HG03575 (cell line): ENCODE measurements around the gene ZSWIM1.
"Not testable (repeated sequence)": the region's sequence is repeated elsewhere in the genome, so short reads cannot be mapped to it uniquely, and the experiment has no call there.

Experiments used
- ATAC-seq: cut with Tn5 transposase; IDR thresholded peaks from one replicate; pipeline ENCODE4 v1.9.1; 2021; ENCODE audit not compliant: unreplicated experiment, insufficient number of reproducible peaks, low FRiP score; ENCODE audit errors: extremely low read depth

The ZSWIM1 gene

DNA sequence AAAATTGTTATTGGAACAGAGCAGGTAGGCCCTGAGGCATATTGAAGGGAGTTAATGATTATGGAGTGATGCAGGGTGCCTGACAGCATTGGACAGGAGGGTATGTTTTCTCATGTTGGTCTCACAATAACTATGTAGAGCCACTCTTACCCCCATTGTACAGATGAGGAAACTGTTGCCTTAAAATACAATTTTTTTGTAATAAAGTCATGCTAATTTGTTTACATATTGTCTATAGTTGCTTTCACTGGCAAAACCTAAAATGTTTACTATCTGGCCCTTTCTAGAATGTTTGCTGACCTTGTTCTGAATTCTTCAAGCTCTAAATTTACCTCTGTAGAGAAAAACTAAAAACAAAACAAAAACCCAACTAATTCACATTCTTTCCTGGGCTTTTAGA is 29.5 kb upstream of the ZSWIM1 start:
- no peak for ATAC-seq

DNA sequence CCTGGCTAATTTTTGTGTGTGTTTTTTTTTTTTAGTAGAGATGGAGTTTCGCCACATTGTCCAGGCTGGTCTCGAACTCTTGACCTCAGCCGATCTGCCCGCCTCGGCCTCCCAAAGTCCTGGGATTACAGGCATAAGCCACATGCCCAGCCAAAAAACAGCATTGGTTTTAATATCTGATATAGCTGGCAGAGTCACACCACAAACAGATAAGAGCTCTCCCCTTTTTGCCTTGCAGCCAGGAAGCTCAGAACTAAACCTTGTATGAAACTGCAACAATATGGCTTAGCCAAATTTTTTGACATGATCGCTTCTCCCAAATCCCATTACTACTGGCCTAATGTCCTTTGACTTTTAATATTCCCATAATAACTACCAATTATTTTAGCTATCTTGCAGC is 28.7 kb upstream of the ZSWIM1 start:
- ATAC-seq = no peak

DNA sequence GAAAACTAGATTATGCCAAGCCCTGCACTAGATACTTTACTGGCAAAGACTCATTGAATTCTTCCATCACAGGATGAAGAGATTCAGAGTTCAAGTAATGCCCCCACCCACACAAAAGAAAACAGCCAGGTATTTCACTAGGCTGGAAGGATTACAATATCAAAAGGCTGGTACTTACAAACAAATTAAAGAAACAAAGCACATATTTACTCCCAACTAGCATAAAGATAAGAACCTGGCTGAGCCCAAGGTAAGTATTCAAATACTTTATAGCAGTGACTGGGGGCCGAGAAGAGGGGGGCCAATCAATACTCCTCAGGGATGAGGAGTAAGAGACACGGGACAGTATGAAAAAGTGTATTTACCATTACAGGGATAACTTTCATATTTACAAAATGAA is 27.5 kb upstream of the ZSWIM1 start:
- no peak for ATAC-seq

DNA sequence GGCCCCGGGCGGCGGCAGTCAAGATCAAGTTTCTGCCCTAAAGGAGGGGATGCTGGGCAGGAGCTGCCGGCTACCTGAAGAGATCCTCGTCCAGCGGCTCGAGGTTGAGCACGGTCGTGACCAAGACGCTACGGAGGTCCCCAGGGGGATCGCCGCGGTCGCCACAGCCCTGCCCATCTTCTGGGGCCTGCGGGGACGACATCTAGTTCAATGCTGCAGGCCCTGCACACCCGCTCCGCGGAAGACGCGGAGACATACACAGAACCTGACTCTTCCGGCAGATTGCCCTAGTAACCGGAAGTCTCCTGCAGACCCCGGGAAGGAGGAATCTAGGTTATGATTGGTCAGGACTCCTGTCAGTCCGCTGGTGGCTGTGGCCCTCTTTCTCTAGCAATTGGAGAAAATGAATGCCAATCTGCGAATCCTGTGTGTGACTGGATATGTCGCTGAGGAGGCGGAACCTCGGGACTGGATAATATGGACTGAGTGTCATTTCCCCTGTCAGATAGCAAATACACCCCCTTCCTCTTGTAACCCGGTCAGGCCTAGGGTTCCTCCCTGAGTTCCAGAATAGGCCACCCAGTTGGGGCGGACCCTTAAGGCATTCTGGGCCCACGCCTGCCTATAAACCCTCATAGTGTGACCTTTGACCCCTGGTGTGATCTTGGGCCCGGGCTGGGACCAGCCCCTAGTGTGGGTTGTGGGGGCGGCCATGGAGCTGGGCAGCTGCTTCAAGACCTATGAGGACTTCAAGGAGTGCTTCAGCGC is 23.7 kb upstream of the ZSWIM1 start, which contains the start of the genes ACOT8 and ZSWIM3:
ACOT8 (minus strand) TSS at position 279 of the 768 bp plus-strand sequence; CDS start at position 202, 77 bp downstream.
ZSWIM3 (plus strand) TSS at position 501 of the 768 bp plus-strand sequence; CDS start at position 713, 212 bp downstream.
- peak; percentile 71 for ATAC-seq

DNA sequence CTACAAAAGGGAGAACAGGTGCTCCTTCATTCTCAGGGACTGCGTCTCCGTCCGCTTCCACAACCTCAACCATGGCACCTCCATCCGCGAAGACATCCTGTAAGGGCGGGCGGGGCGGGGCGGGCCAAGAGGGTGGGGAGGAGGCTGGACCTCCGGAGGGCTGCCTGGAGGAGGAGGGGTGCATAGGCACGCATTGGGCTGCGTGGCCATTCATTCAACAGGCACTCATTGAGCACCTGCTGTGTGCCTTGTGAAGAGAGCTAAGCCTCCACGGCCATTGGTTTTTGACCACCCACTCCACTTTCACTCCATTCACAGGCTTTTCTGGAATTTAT is 23.2 kb upstream of the ZSWIM1 start:
- no peak for ATAC-seq

DNA sequence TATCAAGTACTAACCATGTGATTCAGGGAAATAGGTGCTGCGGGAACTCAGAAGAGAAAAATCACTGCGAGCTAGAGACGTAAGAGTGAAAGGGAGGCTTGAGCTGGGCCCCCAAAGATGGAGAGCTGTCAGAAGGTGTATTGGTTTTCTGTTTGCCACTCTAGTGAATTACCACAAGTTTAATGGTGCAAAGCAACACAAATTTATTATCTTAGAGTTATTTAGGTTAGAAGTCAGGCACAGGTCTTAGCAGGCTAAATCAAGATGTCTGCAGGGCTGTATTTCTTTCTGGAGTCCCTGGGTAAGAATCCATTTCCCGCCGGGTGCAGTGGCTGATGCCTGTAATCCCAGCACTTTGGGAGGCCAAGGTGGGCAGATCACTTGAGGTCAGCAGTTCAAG is 21.1 kb upstream of the ZSWIM1 start:
- no peak for ATAC-seq

DNA sequence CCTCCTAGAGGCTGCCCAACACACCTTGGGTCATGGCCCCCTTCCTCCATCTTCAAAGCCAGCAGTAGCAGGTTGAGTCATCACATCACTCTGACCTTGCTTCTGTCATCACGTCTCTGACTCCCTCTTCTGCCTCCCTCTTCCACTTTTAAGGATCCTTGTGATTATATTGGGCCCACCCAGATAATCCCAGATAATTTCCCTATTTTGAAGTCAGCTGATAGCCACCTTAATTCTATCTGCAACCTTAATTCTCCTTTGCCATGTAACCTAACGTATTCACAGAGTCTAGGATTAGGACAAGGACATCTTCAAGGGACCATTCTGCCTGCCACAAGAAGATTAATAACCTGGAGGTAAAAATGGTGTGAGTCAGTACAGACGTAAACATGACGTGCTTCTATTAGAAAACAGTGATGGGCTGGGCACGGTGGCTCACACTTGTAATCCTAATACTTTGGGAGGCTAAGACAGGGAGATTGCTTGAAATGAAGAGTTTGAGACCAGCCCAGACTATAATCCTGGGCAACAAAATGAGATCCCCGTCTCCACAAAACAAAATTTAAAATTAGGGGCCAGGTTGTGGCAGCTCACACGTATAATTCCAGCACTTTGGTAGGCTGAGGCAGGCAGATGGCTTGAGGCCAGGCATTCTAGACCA is 20.3 kb upstream of the ZSWIM1 start:
- ATAC-seq = no peak

DNA sequence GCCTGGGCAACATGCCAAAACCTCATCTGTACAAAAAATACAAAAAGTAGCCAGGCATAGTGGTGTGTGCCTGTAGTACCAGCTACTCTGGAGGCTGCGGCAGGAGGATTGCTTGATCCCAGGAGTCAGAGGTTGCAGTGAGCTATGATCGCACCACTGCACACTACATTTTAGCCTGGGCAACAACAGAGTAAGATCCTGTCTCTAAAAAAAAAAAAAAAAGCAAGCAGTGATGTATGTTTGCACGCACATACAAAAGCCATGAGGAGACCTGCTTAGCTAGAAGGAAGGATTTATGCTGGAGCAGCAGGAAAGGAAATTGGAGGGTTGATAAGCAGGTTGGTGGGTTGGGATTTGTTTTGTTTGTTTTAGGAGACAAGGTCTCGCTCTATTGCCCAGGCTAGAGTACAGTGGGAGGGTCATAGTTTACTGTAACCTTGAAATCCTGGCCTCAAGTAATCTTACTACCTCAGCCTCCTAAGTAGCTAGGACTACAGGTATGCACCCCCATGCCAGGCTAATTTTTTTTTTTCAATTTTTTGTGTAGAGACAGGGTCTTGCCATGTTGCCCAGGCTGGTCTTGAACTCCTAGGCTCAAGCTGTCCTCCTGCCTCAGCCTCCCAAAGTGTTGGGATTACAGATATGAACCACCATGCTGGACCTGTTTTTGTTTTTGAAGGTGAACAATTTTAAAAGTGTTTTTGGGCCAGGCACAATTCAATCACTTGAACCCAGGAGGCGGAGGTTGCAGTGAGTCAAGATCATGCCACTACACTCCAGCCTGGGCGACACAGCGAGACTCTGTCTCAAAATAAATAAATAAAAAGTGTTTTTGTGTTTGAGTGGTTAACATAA is 19.6 kb upstream of the ZSWIM1 start:
- ATAC-seq = no peak

DNA sequence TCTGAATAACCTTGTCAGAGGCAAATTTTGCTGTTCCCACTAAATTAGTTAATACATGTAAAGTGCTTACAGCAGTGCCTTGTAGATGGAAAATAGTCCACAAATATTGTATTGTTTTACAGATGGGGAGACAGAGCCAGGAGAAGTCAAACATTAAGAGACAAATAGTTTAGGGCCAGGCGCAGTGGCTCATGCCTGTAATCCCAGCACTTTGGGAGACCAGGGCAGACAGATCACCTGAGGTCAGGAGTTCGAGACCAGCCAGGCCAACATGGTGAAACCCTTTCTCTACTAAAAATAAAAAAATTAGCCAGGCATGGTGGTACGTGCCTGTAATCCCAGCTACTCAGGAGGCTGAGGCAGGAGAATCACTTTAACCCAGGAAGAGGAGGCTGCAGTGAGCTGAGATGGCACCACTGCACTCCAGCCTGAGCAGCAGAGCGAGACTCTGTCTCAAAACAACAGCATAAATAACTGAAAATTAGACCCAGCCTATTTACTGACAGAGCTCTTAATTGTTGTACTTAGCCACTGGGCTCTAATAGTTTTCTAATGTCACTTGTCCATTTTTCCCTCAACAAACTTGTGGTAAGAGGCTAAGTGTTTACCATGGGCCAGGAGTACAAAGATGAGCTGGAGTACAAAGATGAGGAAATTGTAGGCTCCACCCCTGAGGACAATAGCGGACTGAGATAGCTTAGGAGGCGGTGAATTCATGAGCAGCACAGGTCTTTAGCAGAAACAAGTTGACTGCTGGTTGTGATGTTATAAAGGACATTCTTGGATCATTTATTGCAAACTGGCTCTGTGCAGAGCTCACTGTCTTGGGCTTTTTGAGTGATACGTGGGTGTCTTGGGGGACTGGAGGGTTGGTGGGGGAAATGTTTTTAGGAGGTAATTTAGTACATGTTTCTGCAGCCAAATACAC is 17.2 kb upstream of the ZSWIM1 start:
- no peak for ATAC-seq

DNA sequence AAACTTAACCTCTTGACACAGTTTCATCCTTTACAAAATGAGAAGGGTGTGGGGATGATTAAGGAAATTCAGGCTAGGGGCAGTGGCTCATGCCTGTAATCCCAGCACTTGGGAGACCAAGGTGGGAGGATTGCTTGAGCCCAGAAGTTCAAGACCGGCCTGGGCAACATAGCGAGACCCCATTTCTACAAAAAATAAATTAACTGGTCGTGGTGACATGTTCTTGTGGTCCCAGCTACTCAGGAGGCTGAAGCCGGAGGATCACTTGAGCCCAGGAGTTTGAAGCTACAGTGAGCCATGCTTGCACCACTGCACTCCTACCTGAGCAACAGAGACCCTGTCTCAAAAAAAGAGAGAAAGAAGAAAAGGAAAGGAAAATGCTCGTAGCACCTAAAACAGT is 14.6 kb upstream of the ZSWIM1 start:
- ATAC-seq = no peak

DNA sequence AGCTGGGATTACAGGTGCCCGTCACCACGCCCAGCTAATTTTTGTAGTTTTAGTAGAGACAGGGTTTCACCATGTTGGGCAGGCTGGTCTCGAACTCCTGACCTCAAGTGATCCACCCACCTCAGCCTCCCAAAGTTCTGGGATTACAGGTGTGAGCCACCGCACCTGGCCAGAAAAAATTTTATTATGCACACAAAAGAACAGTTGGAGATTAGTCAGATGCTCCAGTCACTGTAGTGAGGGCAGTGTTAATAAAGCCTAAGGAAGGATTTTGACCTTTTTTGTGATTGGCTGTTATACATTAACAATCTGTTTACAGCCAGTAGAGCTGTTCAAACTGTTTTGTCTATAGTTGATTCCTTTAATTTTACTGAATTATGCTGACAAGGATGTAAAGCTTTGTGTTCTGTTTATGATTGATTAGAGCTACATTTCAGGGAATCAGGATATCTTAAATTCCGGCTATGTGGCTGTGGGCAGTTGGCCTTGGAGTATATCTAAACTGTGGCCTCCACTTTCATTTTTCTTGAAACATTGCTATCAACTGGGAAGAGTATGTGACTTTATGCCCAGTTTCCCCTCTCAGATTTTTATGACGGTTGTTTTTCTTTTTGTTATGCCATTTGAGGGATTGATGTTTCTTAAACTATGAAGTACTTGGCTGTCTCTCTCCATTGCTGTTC is 13.8 kb upstream of the ZSWIM1 start:
- no peak for ATAC-seq

DNA sequence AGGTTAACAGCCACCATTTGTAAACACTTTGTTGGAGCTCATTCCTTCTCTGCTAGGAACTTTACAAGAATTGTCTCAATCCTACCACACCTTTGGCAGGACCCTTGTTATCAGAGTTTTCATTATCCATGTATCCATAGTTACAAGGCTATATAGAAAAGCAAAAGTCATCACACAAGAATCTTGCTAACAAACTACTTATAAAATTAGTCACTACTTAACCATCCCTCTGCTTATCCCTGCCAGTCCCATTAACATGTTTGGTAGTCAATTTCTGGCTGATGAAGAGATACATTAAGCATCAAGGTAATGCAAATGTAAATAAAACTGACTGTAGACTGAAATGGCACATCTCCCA is 13.2 kb upstream of the ZSWIM1 start:
- ATAC-seq = no peak

DNA sequence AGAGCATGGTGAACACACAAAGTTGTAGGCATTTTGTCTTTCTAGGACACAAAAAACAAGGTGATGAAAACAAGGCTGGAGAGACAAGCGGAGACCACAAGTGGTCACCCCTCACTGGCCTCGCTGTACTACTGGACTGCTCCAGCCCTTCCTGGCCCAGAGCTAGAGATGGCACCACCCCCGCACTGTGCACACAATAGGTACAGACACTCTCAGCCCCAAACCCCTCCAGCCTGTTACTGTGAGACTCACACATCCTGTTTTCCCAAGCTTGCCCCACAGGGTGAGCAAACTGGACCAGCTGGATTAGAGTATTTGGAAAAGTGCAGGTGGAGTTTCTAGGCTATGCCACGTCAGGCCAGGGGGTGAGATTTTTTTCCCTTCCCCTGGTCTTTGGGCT is 8.4 kb upstream of the ZSWIM1 start:
- ATAC-seq = no peak

DNA sequence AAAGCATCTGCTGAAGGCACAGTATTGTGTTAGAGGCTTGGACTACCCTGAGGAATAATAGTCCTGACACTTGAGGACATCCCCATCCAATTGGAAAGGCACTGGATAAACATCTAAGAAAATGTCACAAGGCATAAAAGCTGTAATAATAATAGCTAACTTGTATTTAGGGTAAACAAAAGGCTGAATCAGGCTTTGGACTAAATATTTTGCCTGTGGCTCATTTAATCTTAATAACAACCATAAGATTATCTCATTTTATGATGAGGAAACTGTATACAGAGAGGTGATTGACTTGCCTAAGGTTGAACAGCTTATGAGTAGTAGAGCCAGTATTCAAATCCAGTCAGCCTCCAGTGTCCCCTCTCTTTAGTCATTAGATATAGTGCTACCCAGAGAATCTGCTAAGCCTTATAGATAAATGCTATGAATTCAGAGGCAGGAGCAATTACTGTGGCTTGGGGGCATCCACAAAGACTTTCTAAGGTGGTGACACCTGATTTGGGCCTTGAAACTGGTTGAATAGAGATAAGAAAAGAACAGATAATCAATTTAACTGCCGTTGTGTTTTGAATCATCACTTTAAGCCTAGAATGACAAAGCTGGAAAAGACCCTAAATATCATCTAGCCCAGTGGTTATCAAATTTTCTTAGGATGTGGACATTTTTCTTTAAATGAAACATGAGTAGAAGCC is 7.5 kb upstream of the ZSWIM1 start:
- ATAC-seq = no peak

DNA sequence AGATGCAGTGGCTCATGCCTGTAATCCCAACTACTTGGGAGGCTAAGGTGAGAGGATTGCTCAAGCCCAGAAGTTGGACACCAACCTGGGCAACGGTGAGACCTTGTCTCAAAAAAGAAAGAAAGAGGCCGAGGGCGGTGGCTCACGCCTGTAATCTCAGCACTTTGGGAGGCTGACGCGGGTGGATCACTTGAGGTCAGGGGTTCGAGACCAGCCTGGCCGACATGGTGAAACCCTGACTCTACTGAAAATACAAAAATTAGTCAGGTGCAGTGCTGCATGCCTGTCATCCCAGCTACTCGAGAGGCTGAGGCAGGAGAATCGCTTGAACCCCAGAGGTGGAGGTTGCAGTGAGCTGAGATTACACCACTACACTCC is 6.9 kb upstream of the ZSWIM1 start:
- ATAC-seq = not testable (repeated sequence)

DNA sequence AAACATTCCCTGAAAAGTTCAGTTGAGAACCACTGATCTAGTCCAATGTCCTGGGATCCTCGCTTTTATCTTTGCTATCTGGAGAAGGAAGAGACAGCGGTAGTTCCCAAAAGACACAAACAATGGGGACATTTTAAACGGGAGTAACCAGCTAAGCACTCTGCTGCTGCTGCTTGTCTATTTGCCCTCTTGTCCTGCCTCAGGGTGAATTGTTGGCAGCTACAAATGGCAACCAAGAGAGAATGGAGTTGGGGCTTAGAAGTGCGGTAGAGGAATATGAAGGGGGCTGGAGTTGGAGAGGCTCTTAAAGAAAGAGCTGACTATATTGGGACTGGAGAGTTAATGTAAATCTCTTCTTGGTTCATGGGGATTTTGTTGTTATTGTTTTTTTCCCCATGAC is 6.5 kb upstream of the ZSWIM1 start:
- ATAC-seq = no peak

DNA sequence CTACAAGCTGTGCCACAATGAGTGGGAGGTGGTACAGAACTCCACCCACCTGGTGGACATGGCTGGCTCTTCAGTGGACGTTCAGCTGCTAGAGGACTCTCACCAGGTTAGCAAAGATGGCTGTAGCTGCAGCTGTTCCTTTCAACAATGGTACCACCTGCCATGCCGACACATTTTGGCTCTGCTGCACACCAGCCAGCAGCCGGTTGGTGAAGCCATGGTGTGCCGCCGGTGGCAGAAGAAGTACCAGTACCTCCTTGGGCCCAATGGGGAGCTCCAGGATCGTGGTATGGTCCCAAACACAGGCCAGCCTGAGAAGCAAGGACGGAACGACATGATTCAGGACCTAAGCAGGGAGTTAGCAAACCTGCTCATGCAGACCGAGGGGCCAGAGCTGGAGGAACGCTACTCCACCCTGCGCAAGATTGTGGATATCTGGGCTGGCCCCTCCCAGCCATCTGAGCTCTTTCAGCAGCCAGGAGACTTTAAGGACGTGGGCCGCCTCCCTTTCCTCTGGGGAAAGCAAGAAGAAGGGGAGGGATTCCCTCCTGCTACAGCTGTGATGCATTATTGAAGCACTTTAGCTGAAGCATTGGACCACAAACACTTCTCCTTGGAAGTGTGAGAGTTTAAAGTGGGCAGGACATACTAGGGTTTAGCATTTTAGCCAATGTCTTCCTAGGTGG is 2.8 kb upstream of the ZSWIM1 start:
- ATAC-seq = no peak
